ENCODE measurements around the gene TRIM44. TPM values are rescaled to one million over a fixed set of nuclear protein-coding genes. Genes with fewer than 3 reads are reported as not detected.

Gene TRIM44
- total RNA-seq, 1 experiment from 2014 or later: 16.3 TPM

DNA sequence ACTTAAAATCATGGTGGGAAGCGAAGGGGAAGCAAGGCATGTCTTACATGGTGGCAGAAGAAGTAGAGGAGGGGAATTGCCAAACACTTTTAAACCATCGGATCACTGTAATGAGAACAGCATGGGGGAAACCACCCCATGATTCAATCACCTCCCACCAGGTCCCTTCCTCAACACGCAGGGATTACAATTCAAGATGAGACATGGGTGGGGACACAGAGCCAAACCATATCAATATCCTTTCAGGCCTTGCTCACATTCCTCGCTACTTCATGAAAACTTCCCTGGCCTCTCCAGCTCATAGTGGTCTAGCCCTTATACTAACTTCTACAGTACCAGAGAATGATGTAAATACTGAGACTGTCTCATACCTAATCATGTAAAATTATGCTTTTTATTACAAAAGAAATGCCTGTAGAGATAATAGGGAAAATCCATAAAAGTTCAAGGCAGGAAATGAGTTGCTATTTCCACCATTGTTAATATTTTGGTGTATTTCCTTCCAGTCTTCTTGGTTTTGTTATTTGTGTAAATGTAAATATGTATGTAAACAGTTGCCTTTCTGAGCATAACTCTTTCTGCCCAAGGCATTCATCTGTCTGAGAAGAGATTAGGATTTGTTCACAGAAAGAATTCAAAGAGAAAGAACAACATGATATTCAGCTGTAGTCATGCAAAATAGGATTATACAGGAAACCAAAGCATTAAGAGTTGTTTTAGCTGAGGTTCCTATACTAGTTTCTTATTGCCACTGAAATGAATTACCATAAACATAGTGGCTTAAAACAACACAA lies 177.0 kb downstream of the TRIM44 start:
- H3K9me2 ChIP-seq (replicated peaks; ENCODE audit: insufficient read depth, low read length): no peaks in the 10 kb centered on the region
- DNase-seq: no peak
- H3K79me2 ChIP-seq (ENCODE audit: low read length): no peaks in the 10 kb centered on the region
- no peaks in the 10 kb centered on the region for H3K27me3 ChIP-seq (ENCODE audit: low read length)
- H3K9ac ChIP-seq (ENCODE audit: low read length): no peak overlapping the region
- H3K4me2 ChIP-seq (ENCODE audit: low read depth, low read length, poor library complexity, severe bottlenecking): no peak overlapping the region
- no peaks in the 10 kb centered on the region for H3K4me1 ChIP-seq (ENCODE audit: low read length)
- no peaks in the 10 kb centered on the region for H3K36me3 ChIP-seq (ENCODE audit: insufficient read depth, low read length)
- H4K20me1 ChIP-seq (ENCODE audit: insufficient read depth, low read depth, low read length): no peaks in the 10 kb centered on the region
- H2AFZ ChIP-seq (ENCODE audit: low read length): no peak overlapping the region
- H3K9me3 ChIP-seq (ENCODE audit: low read length): no peaks in the 10 kb centered on the region
- H3K27ac ChIP-seq (ENCODE audit: low read length): no peak overlapping the region
- no peak overlapping the region for H3K4me3 ChIP-seq (ENCODE audit: low read length)

DNA sequence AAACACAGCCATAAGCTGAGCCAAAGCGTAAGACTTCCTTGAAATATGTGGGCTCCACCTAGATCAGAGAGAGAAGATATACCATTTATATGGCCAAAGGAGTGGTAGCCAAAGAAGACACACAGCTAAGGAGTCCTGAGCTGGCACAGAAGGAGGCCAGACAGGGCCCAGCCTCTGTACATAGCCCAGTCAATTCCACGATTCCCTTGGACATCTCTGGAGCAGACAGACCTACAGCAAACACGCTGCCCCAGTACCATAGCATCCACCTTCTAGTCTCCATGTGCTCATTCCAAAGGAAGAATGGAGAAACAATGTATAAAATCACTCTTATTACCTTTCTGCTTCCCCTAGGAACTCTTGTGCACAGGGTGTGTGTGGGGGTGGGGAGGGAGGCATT lies 179.2 kb downstream of the TRIM44 start:
- H3K4me3 ChIP-seq (ENCODE audit: low read length): no peak overlapping the region
- no peaks in the 10 kb centered on the region for H3K9me2 ChIP-seq (replicated peaks; ENCODE audit: insufficient read depth, low read length)
- no peaks in the 10 kb centered on the region for H4K20me1 ChIP-seq (ENCODE audit: insufficient read depth, low read depth, low read length)
- H3K79me2 ChIP-seq (ENCODE audit: low read length): no peaks in the 10 kb centered on the region
- no peak overlapping the region for H2AFZ ChIP-seq (ENCODE audit: low read length)
- no peak overlapping the region for H3K9ac ChIP-seq (ENCODE audit: low read length)
- no peak overlapping the region for H3K27ac ChIP-seq (ENCODE audit: low read length)
- H3K9me3 ChIP-seq (ENCODE audit: low read length): no peaks in the 10 kb centered on the region
- DNase-seq: no peak
- no peaks in the 10 kb centered on the region for H3K27me3 ChIP-seq (ENCODE audit: low read length)
- no peaks in the 10 kb centered on the region for H3K36me3 ChIP-seq (ENCODE audit: insufficient read depth, low read length)
- H3K4me1 ChIP-seq (ENCODE audit: low read length): no peaks in the 10 kb centered on the region
- no peak overlapping the region for H3K4me2 ChIP-seq (ENCODE audit: low read depth, low read length, poor library complexity, severe bottlenecking)

DNA sequence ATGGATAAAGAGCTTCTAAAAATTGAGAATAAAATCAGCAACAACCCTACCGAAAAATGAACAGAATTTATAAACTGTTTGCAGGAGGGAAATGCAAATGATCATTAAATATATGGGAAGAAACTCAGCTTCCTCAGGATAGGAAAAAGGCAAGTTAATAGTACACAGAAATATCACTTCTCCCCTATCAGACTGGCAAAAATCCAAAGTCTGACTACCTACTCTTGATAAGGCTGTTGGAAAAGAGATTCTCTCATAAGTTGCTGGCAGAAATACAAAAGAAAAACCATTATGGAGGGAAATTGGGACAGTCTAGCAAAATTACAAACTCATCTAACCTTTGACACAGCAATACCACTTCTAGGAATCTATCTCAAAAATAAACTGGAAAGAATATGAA lies 180.4 kb downstream of the TRIM44 start:
- DNase-seq: no peak
- Histone ChIP-seq H3K4me2 (ENCODE audit: low read depth, low read length, poor library complexity, severe bottlenecking) (no peak overlapping the region), H3K36me3 (ENCODE audit: insufficient read depth, low read length) (no peaks in the 10 kb centered on the region), H3K27me3 (ENCODE audit: low read length) (no peaks in the 10 kb centered on the region), H3K27ac (ENCODE audit: low read length) (no peak overlapping the region), H4K20me1 (ENCODE audit: insufficient read depth, low read depth, low read length) (no peaks in the 10 kb centered on the region), H3K4me3 (ENCODE audit: low read length) (no peak overlapping the region), H3K9ac (ENCODE audit: low read length) (no peak overlapping the region), H3K9me3 (ENCODE audit: low read length) (no peaks in the 10 kb centered on the region), H3K9me2 (replicated peaks; ENCODE audit: insufficient read depth, low read length) (no peaks in the 10 kb centered on the region), H2AFZ (ENCODE audit: low read length) (no peak overlapping the region), H3K79me2 (ENCODE audit: low read length) (no peaks in the 10 kb centered on the region), H3K4me1 (ENCODE audit: low read length) (no peaks in the 10 kb centered on the region)

- Histone ChIP-seq H3K4me3 (ENCODE audit: low read length) (no peak overlapping the region), H2AFZ (ENCODE audit: low read length) (no peak overlapping the region), H3K9me3 (ENCODE audit: low read length) (no peaks in the 10 kb centered on the region), H3K27ac (ENCODE audit: low read length) (no peak overlapping the region), H3K9ac (ENCODE audit: low read length) (no peak overlapping the region), H3K36me3 (ENCODE audit: insufficient read depth, low read length) (no peaks in the 10 kb centered on the region), H3K9me2 (replicated peaks; ENCODE audit: insufficient read depth, low read length) (no peaks in the 10 kb centered on the region), H4K20me1 (ENCODE audit: insufficient read depth, low read depth, low read length) (no peaks in the 10 kb centered on the region), H3K27me3 (ENCODE audit: low read length) (no peaks in the 10 kb centered on the region), H3K79me2 (ENCODE audit: low read length) (no peaks in the 10 kb centered on the region), H3K4me2 (ENCODE audit: low read depth, low read length, poor library complexity, severe bottlenecking) (no peak overlapping the region), H3K4me1 (ENCODE audit: low read length) (no peaks in the 10 kb centered on the region)
- DNase-seq: no peak
Observed at GRCh38 chr11:35844579-35844978, 182.0 kb downstream of the TRIM44 start.

DNA sequence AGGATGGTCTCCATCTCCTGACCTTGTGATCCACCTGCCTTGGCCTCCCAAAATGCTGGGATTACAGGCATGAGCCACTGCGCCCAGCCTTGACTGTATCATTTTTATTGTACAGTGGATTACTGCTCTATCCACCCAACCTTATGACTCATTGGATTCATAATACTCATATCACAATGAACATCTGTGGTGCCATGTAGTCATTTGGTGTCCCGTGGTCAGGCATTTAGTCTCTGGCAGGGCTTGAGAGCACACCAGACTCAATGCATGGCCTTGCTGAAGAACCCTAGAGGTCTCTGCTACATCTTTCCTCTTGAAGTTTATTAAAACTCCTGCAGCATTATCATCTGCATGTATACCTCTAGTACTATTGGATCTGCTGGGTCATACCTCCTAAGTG lies 183.3 kb downstream of the TRIM44 start:
- H3K9me2 ChIP-seq (replicated peaks; ENCODE audit: insufficient read depth, low read length): no peaks in the 10 kb centered on the region
- no peak overlapping the region for H3K9ac ChIP-seq (ENCODE audit: low read length)
- H2AFZ ChIP-seq (ENCODE audit: low read length): no peak overlapping the region
- H3K9me3 ChIP-seq (ENCODE audit: low read length): no peaks in the 10 kb centered on the region
- no peaks in the 10 kb centered on the region for H3K36me3 ChIP-seq (ENCODE audit: insufficient read depth, low read length)
- no peaks in the 10 kb centered on the region for H3K79me2 ChIP-seq (ENCODE audit: low read length)
- no peak overlapping the region for H3K4me3 ChIP-seq (ENCODE audit: low read length)
- H3K27me3 ChIP-seq (ENCODE audit: low read length): no peaks in the 10 kb centered on the region
- H3K4me1 ChIP-seq (ENCODE audit: low read length): no peaks in the 10 kb centered on the region
- H4K20me1 ChIP-seq (ENCODE audit: insufficient read depth, low read depth, low read length): no peaks in the 10 kb centered on the region
- no peak overlapping the region for H3K4me2 ChIP-seq (ENCODE audit: low read depth, low read length, poor library complexity, severe bottlenecking)
- no peak overlapping the region for H3K27ac ChIP-seq (ENCODE audit: low read length)
- DNase-seq: no peak

DNA sequence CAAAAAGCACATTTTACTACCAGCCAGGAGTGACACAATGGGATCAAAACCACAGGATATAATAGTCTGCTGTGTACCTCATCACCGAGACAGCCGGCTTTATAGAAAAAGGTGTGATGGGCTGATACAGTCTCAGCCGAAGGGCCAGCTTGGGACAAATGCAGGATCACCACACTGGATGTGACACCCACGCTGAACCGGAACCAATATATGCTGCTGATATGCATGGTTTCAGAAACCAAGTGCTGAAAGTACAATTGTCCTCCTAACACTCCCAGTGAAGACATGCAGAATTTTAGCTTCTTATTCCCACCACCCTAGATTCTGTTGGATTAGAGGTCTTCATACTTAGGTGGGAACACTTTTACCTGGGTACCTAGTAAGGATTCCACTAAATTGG lies 184.3 kb downstream of the TRIM44 start:
- no peaks in the 10 kb centered on the region for H3K4me1 ChIP-seq (ENCODE audit: low read length)
- H3K79me2 ChIP-seq (ENCODE audit: low read length): no peaks in the 10 kb centered on the region

DNA sequence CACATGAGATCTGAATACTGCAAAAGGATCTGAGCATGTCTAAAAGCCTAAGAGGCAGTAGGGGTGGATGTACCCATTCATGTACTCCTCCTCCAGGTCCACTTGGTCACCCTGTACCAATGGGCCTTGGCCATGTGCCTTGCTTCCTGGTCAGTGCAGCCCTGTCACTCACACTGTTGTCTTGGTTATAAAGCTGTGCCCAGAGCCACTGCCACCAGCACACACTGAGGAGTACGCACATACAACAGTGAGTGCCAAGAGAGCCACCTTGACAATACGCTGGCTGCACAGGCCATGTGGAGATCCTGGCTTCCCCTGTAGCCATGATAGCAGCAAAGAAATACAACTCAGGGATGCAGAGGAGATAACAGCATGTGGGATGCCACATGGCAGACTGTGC lies 184.9 kb downstream of the TRIM44 start:
- no peaks in the 10 kb centered on the region for H3K79me2 ChIP-seq (ENCODE audit: low read length)
- H3K4me1 ChIP-seq (ENCODE audit: low read length): no peaks in the 10 kb centered on the region
- no peak overlapping the region for H3K9ac ChIP-seq (ENCODE audit: low read length)
- H3K27me3 ChIP-seq (ENCODE audit: low read length): no peaks in the 10 kb centered on the region
- H3K9me3 ChIP-seq (ENCODE audit: low read length): no peaks in the 10 kb centered on the region
- H3K4me3 ChIP-seq (ENCODE audit: low read length): no peak overlapping the region
- H4K20me1 ChIP-seq (ENCODE audit: insufficient read depth, low read depth, low read length): no peaks in the 10 kb centered on the region
- H3K27ac ChIP-seq (ENCODE audit: low read length): no peak overlapping the region
- H3K36me3 ChIP-seq (ENCODE audit: insufficient read depth, low read length): no peaks in the 10 kb centered on the region
- no peak overlapping the region for H3K4me2 ChIP-seq (ENCODE audit: low read depth, low read length, poor library complexity, severe bottlenecking)
- no peaks in the 10 kb centered on the region for H3K9me2 ChIP-seq (replicated peaks; ENCODE audit: insufficient read depth, low read length)
- H2AFZ ChIP-seq (ENCODE audit: low read length): no peak overlapping the region
- DNase-seq: no peak

More for the DNA sequence above, 184.3 kb downstream of the TRIM44 start:
- Histone ChIP-seq H3K27me3 (ENCODE audit: low read length) (no peaks in the 10 kb centered on the region), H3K4me3 (ENCODE audit: low read length) (no peak overlapping the region), H3K27ac (ENCODE audit: low read length) (no peak overlapping the region), H2AFZ (ENCODE audit: low read length) (no peak overlapping the region), H3K9me3 (ENCODE audit: low read length) (no peaks in the 10 kb centered on the region), H4K20me1 (ENCODE audit: insufficient read depth, low read depth, low read length) (no peaks in the 10 kb centered on the region), H3K9me2 (replicated peaks; ENCODE audit: insufficient read depth, low read length) (no peaks in the 10 kb centered on the region), H3K36me3 (ENCODE audit: insufficient read depth, low read length) (no peaks in the 10 kb centered on the region), H3K9ac (ENCODE audit: low read length) (no peak overlapping the region), H3K4me2 (ENCODE audit: low read depth, low read length, poor library complexity, severe bottlenecking) (no peak overlapping the region)
- no peak for DNase-seq

DNA sequence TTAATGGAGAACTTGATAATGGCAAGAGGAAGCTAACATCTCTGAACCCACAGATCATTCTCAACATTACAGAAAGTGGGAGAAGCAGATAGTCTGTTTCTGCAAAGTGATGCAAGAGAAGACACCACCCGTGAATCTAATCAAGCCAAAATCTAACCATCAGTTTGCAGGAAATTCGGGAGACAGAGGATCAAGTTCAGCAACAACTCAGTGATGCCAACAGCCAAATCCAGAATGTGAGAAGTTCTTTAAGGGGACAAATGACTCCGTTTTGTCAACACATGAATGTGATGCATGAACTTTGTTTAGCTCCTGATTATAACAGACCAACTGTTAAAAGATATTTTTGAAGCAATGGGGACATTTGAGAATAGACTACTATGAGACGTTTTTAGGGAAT lies 186.0 kb downstream of the TRIM44 start:
- Histone ChIP-seq H3K9ac (ENCODE audit: low read length) (no peak overlapping the region), H3K36me3 (ENCODE audit: insufficient read depth, low read length) (no peaks in the 10 kb centered on the region), H3K79me2 (ENCODE audit: low read length) (no peaks in the 10 kb centered on the region), H3K9me3 (ENCODE audit: low read length) (no peaks in the 10 kb centered on the region), H3K4me2 (ENCODE audit: low read depth, low read length, poor library complexity, severe bottlenecking) (no peak overlapping the region), H3K4me3 (ENCODE audit: low read length) (no peak overlapping the region), H3K27ac (ENCODE audit: low read length) (no peak overlapping the region), H3K4me1 (ENCODE audit: low read length) (no peaks in the 10 kb centered on the region), H3K9me2 (replicated peaks; ENCODE audit: insufficient read depth, low read length) (no peaks in the 10 kb centered on the region), H2AFZ (ENCODE audit: low read length) (no peak overlapping the region), H3K27me3 (ENCODE audit: low read length) (no peaks in the 10 kb centered on the region), H4K20me1 (ENCODE audit: insufficient read depth, low read depth, low read length) (no peaks in the 10 kb centered on the region)
- DNase-seq: no peak
